Stimulated activated CD4-positive, alpha-beta T cell treated with anti-CD3 and anti-CD28 coated beads, TNF-alpha, amount 100 ng/mL, for 48 hours (primary cell): ENCODE measurements around the gene GNL1.
A peak's percentile ranks its signal among the peaks of the same experiment; 100 is the strongest.
"Not testable (repeated sequence)": the region's sequence is repeated elsewhere in the genome, so short reads cannot be mapped to it uniquely, and the experiment has no call there.

Experiments
- DNase-seq, 3 donors: peaks; one replicate each; pipeline ENCODE4 v3.0.0-alpha.2; 2020; ENCODE audit warnings: low read depth in 3 of 3

The GNL1 gene

DNA sequence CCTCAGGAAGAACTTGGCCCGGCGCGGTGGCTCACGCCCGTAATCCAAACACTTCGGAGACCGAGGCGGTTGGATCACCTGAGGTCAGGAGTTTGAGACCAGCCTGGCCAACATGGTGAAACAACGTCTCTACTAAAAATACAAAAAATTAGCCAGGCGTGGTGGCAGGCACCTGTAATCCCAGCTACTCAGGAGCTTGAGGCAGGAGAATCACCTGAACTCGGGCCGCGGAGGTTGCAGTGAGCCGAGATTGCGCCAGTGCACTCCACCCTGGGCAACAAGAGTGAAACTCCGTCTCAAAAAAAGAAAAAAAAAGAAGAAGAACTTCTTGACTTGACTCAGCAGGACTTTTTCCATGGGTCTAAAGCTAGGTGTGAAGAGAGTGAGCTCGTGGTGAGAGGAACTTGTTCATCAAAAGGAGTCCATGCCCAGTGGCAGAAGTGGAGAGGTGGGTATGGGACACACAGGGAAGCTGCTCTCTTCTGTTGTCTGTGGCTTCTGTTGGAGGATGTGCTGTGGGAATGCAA, 26.9 kb downstream of the GNL1 start:
- DNase-seq, result peak in 2 of 3 donors; percentile 40 to 52

DNA sequence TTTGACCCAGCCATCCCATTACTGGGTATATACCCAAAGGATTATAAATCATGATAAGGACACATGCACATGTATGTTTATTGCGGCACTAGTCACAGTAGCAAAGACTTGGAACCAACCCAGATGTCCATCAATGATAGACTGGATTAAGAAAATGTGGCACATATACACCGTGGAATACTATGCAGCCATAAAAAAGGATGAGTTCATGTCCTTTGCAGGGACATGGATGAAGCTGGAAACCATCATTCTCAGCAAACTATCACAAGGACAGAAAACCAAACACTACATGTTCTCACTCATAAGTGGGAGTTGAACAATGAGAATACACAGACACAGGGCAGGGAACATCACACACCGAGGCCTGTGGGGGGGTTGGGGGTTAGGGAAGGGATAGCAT, 29.8 kb downstream of the GNL1 start:
- not testable (repeated sequence) for DNase-seq

DNA sequence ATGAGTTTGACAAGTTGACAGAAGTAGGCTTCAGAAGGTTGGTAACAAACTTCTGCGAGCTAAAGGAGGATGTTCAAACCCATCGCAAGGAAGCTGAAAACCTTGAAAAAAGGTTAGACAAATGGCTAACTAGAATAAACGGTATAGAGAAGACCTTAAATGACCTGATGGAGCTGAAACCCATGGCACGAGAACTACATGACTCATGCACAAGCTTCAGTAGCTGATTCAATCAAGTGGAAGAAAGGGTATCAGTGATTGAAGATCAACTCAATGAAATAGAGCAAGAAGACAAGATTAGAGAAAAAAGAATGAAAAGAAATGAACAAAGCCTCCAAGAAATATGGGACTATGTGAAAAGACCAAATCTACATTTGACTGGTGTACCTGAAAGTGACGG, 34.3 kb downstream of the GNL1 start:
- not testable (repeated sequence) for DNase-seq

DNA sequence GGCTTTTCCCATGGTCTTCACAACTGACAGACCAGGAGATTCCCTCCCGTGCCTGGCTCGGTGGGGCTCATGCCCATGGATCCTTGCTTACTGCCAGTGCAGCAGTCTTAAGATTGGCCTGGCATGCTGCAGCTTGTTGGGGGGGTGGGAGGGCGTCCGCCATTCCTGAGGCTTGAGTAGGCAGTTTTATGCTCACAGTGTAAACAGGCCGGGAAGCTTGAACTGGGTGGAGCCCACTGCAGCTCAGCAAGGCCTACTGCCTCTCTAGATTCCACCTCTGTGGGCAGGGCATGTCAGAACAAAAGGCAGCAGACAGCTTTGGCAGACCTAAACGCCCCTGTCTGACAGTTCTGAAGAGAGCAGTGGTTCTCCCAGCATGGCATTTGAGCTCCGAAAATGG, 35.2 kb downstream of the GNL1 start:
- not testable (repeated sequence) for DNase-seq

DNA sequence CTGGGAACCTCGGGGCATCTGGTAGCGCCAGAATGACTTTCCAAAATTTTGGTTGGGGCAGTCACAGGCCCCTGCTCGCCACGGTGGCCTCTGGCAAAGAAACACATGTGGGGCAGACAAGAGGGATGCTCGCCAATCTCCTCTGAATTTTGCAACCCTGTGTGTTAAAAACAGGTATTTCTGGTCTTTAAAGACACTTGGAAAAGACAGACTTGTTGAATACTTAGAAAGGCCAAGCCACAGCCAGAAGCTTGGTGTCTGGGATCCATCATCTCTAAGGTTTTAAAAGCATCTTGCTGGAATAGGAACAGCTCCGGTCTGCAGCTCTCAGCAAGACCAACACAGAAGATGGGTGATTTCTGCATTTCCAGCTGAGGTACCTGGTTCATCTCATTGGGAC, 35.8 kb downstream of the GNL1 start:
- DNase-seq, result no peak

DNA sequence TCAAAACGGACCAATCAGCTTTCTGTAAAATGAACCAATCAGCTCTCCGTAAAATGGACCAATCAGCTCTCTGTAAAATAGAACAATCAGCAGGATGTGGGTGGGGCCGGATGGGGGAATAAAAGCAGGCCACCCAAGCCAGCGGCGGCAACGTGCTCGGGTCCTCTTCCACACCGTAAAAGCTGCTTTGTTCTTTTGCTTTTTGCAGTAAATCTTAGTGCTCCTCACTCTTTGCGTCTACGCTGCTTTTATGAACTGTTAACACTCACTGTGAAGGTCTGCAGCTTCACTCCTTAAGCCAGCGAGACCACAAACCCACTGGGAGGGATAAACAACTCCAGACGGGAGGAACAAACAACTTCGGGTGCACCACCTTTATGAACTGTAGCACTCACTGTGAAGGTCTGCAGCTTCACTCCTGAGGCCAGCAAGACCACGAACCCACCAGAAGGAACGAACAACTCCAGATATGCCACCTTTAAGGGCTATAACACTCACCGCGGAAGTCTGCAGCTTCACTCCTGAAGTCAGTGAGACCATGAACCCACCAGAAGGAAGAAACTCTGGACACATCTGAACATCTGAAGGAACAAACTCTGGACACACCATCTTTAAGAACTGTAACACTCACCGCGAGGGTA, 37.7 kb downstream of the GNL1 start:
- DNase-seq, result peak in 1 of 3 donors; percentile 46

DNA sequence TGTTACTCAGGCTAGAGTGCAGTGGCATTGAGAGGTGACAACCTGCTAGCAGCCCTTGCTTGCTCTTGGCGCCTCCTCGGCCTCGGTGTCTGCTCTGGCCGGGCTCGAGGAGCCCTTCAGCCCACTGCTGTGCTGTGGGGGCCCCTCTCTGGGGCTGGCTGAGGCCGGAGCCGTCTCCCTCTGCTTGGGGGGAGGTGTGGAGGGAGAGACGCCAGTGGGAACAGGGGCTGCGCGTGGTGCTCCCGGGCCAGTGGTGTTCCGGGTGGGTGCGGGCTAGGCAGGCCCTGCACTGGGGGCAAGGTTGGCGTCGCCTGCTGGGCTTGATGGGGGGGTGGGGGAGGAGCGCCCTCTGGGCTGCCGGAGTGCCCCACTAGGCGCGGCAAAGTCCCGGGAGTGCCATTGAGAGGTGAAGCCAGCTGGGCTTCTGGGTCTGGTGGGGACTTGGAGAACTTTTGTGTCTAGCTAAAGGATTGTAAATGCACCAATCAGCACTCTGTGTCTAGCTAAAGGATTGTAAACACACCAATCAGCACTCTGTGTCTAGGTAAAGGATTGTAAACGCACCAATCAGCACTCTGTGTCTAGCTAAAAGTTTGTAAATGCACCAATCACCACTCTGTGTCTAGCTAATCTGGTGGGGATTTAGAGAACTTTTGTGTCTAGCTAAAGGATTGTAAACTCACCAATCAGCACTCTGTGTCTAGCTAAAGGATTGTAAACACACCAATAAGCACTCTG, 38.4 kb downstream of the GNL1 start:
- not testable (repeated sequence) for DNase-seq

DNA sequence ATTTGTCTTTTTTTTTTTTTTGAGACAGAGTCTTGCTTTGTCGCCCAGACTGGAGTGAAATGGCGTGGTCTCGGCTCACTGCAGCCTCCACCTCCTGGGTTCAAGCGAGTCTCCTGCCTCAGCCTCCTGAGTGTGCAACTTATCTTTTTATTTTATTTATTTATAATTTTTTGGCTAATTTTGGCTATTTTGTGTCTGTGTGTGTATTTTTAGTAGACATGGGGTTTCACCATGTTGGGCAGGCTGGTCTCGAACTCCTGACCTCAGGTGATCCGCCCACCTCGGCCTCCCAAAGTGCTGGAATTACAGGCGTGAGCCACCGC, 39.6 kb downstream of the GNL1 start:
- DNase-seq, result not testable (repeated sequence)

DNA sequence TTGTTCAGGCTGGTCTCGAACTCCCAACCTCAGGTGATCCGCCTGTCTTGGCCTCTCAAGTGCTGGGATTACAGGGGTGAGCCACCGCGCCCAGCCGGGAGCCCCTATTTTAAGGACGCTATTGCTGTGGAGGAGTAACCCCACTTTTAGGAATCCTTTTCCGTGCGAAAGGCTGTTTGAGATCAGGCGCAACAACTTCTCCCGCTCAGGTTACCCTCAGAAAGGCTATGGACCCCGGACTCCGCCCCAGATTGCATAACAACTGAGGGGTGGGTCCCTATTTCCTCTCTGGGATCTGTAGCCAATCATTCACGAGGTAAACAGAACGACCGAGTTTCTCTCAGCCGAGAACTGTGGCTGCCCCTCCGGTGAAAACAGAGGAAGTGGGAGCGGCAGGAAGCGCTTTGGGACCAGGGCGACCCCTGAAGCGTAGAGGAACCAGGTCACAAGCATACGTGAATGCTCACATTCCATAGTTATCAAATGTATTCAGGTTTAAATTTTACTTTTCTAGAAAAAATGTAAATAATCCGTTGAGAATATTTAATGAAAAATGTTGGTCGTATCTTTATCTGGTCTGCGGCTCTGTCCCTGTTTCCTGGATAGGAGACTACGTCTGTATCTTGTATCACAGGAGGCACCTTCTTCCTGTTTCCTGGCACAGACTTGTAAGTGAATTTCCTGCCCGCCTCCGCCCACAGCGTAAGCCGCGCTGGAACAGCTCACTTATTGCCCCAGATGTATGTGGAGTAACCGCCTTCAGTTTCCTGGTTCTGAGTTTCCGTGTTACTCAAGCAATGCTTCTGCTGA, 40.1 kb downstream of the GNL1 start:
- peak; percentile 76 to 93 (median 82) for DNase-seq

DNA sequence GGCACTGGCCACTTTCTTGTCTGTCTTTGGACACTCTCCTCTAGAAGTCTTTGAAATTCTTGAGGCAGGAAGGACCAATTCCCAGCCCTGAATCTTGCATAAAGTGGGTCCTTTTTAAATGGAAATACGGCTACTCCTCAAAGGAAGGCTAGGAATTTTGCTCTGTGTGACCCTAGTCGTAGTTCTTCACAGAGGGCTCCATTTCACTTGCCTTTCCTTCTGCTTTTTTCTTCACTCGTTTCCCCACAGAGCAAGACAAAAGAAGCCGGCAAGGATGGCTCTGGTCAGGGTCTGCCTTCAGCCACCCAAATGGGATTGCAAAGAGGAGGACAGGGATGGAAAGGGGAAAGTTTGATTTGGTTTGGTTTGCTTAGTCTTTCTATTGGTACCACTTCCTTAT, 41.2 kb downstream of the GNL1 start:
- DNase-seq, result no peak

DNA sequence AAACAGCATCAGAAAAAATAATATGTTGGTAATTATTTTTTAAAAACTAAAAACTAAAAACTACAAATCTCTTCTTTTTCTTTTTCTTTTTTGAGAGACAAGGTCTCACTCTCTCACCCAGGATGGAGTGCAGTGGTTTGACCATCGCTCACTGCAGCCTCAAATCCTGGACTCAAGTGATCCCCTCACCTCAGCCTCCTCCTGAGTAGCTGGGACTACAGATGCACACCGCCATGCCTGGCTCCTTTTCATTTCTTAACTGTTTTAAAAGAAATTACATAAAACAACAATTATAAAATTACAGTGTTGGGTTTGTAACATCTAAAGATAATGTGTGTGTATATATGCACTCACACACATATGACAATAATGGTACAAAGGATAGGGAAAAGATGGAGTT, 42.8 kb downstream of the GNL1 start:
- no peak for DNase-seq

DNA sequence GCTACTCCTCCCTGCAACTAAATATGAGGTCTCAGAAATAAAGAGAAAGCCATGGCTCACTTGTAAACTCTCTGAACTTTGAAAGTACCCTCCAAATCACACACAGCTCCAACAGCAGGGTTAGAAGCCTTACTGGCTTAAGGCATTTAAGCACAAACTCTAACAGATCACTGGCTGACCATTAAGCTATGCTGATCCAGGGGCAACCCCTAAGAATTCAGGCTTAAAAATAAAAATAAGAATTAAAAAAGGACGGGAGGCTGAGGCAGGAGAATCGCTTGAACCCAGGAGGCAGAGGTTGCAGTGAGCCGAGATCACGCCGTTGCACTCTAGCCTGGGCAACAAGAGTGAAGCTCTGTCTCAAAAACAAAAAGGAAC, 45.1 kb downstream of the GNL1 start:
- no peak for DNase-seq

DNA sequence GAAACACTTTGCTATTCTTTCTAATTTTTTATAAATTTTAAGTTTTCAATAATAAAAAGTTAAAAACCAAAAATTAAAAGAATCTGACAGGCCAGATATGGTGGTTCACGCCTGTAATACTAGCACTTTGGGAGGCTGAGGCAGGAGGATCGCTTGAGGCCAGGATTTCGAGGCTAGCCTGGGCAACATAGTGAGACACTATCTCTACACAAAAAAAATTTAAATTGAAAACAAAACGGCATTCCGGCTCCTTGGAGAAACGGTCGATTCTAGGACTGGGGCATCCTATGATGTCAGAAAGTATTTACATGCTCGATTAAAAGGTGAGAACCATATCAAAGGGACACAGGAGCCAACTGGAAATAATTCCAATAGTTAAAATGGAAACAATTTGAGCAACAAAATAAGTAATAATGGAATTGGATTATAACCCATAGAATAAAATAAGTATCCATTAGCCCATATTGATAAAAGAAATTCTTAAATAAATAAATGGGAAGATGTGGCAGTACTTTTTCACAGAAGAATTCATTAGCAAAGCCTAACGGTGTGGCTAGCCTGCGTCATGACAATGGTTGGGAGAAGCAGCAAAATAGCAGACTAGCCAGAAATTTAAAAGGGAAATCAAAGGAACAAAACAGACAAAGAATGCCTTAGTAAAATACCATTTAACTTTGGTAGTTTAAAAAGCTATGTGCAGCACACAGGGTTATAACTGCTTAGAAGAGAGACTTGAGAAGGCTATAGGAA, 45.7 kb downstream of the GNL1 start:
- no peak for DNase-seq

DNA sequence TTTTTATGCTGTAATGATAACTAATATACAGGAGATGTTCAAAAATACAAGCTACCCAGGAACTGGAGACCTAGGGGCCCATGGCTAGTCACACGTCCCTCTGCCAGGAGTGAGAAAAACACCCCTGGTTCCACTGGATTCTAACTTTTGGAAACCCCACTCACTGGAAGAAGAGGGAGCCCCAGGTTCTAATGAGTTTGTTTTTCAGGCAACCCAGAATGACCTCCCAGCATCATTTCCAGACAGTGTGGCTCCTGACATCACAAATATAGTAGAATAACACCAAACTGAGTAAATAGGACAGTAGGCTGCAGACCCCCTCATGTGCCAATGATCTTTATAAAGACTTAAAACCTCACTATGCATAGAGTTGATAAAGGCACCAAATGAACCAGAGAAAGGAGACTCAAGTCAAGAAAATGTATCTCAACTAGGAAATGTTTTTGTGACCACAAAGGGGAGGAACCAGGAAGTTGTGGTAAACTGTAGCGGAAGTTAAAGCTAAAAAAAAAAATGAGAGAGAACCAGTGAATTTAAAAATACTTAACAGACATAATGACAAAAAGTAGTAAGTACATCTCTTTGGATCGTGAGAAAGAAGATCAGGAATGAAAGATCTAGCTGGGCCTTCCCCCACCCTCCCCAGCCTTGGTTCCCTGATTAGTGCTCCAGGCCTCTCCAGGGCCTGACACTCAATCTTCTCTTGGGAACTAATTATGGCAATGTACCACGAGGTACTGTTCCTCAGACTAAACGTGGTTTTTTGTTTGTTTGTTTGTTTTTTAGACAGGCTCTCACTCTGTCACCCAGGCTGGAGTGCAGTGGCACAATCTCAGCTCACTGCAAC, 47.2 kb downstream of the GNL1 start:
- DNase-seq, result no peak

DNA sequence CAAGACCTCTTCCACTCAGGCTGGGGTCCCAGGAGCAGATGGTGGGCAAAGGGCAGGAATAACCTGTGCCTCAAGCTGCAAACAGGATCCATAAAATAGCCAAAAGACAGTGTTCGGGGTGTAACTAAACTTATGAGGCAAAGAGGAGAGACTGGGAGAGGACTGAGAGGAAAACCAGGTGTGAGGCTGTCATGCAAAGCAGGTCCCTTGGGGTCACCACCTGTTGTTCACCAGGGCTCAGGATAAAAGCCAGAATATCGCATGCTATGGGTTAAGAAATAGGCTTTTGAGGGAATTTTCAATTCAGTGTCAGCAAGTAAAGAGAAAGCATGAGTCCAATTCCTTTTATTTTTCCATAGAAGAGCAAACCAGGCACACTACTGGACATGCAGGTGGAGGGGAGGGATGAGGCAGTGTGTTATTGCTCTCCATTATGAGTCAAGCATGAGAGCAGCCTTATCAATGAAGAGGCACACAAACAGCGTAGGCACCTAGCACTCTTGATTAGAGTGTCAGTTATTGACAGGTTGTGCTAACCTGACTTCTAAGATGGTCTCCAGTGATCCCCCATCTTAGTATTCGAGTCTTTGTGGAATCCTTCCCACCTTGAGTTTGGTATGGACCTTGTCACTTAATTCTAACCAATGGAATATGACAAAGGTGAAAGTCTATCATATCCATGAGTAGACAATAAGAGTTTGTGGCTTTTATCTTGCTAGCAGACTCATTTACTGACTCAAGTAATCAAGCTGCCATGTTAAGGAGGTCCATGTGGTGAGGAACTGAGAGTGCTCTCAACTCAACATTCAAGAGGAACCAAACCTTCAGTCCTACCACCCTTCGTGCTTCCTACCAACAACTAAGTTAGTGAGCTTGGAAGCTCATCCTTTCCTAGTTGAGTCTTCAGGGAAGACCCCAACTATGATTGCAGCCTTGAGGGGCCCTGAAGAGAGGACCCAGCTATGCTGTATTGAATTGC, 48.2 kb downstream of the GNL1 start:
- DNase-seq, result no peak

DNA sequence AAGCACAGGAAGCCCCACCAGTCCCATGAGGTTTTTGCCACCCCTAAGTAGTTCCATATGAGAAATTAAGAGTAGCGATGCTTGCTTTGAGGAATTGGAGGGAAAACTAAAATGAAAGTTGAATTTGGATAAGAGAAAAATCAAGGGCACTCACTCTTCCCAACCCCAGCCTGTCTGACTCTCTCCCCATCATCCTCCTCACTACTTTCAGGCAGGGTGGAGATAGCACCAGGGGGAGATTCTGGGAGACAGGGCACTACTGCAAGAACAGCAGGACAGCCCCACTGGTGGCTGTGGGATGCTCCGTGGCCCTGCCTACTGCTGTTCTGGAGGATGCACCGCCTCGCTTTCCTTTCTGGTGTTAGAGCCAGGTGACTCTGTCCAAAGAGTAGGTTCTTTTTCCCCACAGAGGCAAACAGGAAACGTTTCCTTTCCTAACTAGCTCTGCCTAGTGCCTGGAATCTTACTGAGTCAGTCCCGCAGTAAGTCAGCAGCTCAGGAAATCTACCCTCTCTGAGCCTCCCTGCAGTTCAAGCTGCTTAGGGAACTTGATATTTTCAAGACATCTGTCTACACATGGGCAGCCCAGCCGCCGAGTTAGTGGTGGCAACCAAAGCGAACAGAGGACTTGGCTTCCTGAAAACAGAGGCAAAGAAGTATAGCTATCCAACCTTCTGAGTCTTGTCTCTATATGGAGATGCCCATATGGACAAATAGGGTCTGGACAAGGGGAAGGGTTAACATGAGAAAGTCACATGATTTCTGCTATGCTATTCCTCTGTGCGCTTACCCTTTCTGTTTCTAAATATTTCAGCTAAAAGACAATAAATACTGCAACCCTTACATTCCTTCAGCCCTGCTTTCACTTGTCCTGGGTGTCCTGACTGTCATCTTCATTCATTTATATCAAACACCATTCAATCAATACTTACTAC, 55.6 kb downstream of the GNL1 start:
- DNase-seq, result no peak

DNA sequence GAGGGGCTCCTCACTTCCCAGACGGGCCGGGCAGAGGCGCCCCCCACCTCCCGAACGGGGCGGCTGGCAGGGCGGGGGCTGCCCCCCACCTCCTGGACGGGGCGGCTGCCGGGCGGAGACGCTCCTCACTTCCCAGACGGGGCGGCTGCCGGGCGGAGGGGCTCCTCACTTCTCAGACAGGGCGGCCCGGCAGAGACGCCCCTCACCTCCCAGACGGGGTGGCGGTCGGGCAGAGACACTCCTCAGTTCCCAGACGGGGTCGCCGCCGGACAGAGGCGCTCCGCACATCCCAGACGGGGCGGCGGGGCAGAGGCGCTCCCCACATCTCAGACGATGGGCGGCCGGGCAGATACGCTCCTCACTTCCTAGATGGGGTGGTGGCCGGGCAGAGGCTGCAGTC, 57.6 kb downstream of the GNL1 start:
- not testable (repeated sequence) for DNase-seq

DNA sequence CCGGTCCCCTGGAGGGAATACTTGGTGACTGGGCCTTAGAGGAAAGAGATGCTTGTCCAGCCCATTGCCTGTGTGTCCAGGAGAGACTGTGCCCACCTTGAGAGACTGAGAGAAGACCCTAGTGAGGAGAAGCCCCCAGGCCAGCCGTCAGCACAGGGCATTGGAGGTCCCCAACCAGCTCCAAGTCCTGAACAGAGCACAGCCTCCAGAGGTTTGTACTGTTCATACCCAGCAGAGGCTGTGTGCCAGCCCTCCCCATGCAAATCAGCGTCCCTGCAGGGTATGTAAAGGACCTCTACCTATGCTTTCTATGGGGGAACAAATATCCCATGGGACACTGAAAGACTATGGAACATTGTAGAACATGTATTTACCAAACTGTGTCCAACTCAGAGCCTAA, 58.6 kb downstream of the GNL1 start:
- DNase-seq, result no peak

DNA sequence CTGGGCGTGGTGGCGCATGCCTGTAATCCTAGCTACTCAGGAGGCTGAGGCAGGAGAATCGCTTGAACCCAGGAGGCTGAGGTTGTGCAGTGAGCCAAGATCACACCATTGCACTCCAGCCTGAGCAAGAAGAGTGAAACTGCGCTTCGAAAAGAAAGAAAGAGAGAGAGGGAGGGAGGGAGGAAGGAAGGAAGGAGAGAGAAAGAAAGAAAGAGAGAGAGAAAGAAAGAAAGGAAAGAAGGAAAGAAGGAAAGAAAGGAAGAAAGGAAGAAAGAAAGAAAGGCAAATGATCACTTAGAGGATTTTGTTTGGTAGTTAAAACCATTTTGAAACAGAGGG, 59.1 kb downstream of the GNL1 start:
- not testable (repeated sequence) for DNase-seq
